GM13976 (cell line): ENCODE results near the gene ZNF638.

Experiments
- DNase-seq: peaks from one replicate; pipeline ENCODE4 v3.0.0; 2012; ENCODE audit warnings: low spot score
- in situ Hi-C: fragments of 300-500 bp; cut with MboI; formaldehyde crosslinking; loops from one replicate; pipeline ENCODE4 v1.12.0; 2022; ENCODE audit warnings: low sequenced_read_pairs, mixed read lengths, inconsistent platforms; ENCODE audit not compliant: unreplicated experiment
- TF ChIP-seq, protein P1 (sequence below): IDR thresholded peaks from 2 replicates; pipeline ENCODE4 v1.5.1; 2012; ENCODE audit warnings: borderline replicate concordance, mild to moderate bottlenecking; ENCODE audit not compliant: insufficient read depth; ENCODE audit errors: extremely low read depth, missing control alignments, control extremely low read depth

The ZNF638 gene

GRCh38 chr2:71460595-71461303 is 129.2 kb downstream of the ZNF638 start:
- no peak for DNase-seq
- TF ChIP-seq, protein P1, sequence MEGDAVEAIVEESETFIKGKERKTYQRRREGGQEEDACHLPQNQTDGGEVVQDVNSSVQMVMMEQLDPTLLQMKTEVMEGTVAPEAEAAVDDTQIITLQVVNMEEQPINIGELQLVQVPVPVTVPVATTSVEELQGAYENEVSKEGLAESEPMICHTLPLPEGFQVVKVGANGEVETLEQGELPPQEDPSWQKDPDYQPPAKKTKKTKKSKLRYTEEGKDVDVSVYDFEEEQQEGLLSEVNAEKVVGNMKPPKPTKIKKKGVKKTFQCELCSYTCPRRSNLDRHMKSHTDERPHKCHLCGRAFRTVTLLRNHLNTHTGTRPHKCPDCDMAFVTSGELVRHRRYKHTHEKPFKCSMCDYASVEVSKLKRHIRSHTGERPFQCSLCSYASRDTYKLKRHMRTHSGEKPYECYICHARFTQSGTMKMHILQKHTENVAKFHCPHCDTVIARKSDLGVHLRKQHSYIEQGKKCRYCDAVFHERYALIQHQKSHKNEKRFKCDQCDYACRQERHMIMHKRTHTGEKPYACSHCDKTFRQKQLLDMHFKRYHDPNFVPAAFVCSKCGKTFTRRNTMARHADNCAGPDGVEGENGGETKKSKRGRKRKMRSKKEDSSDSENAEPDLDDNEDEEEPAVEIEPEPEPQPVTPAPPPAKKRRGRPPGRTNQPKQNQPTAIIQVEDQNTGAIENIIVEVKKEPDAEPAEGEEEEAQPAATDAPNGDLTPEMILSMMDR = no peak
- in situ Hi-C loops = no loop called here

DNA sequence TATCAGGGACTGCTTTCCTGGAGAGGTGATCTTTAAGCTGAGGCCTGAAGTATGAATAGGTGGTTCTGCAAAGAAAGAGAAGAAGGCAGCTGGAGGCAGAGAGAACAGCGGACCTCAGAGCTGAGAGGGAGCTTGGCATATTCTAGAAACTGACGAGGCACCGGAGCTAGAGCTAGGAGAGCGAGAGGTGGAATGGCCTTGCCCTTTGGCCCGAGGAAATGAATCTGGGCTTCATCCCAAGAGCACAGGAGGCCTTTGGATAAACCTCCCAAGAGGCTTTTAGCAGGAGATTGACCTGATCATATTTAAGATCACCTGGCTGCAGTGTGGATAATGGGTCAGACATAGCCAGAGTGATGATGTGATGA is 129.7 kb downstream of the ZNF638 start:
- in situ Hi-C loops = no loop called here
- no peak for DNase-seq
- TF ChIP-seq, protein P1 = no peak

GRCh38 chr2:71462056-71462605 is 130.5 kb downstream of the ZNF638 start:
- DNase-seq = no peak
- in situ Hi-C loops = no loop called here
- TF ChIP-seq, protein P1 = no peak

DNA sequence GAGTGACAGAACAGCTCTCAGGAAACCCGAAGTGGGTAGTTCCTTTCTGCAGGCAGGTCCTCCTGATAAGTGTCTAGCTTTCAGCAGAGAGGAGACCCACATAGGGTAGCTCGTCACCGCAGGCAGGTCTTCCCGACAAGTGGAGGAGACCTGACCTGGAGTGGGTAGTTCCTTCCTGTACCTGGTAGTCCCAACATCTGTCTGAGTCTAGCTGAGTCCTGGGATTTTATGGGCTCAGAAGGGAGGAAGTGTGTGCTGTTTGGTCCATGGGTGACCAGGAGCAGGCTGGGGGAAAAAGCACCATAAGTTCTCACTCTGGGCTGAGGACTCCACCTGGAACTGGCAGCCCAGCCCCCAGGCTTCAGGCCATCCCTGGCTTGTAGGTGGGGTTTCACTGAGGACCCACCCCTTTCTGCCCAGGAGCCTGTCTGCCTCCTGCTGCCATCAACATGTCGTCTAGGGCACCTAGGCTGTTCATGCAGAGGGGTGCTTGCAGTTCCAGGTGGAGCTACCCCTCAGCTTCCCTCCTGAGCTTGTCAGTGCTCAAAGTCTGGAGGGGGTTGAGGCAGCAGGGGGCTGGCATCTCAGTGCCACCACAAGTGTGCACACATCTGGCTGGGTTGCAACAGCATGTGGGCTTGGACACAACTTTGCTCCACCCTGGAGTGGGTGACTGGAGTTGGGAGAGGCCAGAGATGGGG is 131.2 kb downstream of the ZNF638 start:
- DNase-seq = no peak
- TF ChIP-seq, protein P1 = no peak
- in situ Hi-C loops = no loop called here

DNA sequence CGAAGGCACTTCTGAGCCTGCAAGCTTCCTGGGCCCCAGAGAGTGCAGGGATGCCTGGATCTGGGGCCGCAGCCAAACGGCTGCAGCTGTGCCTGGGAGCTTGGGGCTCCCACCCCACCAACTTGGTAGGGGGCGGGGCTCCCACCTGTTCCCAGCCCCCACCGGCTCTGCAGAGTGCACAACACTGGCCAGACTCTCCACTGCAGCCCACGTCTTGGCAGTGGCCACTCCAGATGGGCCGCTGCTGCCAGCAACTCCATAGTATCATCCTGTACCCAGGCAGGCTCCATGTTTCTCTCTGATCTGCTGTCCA is 131.7 kb downstream of the ZNF638 start:
- TF ChIP-seq, protein P1 = no peak
- no peak for DNase-seq
- in situ Hi-C loops = no loop called here

DNA sequence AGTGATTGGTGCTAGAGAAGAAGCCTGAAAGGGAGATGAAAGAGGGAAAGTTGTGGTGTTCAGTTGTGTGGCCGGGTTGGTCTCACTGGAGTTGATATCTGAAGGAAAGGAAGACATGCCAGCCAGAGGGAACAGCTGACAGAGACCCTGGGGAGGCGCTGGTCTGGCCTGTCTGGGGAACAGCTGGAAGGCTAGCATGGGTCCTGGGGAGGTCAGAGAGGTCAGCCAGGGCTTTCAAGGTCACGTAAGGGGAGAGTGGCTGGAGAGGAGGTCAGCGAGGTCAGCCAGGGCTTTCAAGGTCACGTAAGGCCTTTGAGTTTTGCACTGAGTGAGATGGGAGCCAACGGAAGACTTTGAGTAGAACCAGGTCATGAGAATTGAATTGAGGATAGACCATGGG is 132.8 kb downstream of the ZNF638 start:
- in situ Hi-C loops = no loop called here
- DNase-seq = no peak
- TF ChIP-seq, protein P1 = no peak
